DOHH2 (cell line): ENCODE data around the gene SLC25A41.

ENCODE experiments used
- H3F3A ChIP-seq: fragments of 200-600 bp; sonication (generic), shearing (Covaris generic); 2 replicates; pipeline ENCODE4 v1.6.0; 2016; ENCODE audit warnings: antibody characterized with exemption, mild to moderate bottlenecking; ENCODE audit not compliant: control insufficient read depth, insufficient read depth
- H3K27ac ChIP-seq: fragments of 200-600 bp; sonication (generic); 2 replicates; pipeline ENCODE4 v1.5.1; 2014; ENCODE audit warnings: low read depth, mild to moderate bottlenecking, low read length, moderate library complexity
- H3K27me3 ChIP-seq: fragments of 200-600 bp; sonication (generic); 2 replicates; pipeline ENCODE4 v1.6.1; 2014; ENCODE audit warnings: mild to moderate bottlenecking, low read length, mixed read lengths; ENCODE audit not compliant: control insufficient read depth
- H3K36me3 ChIP-seq: fragments of 200-600 bp; sonication (generic); 2 replicates; pipeline ENCODE4 v1.6.1; 2014; ENCODE audit warnings: mild to moderate bottlenecking, low read length, moderate library complexity, mixed read lengths; ENCODE audit not compliant: control insufficient read depth
- H3K4me1 ChIP-seq: fragments of 200-600 bp; sonication (generic); 2 replicates; pipeline ENCODE4 v1.6.1; 2014; ENCODE audit warnings: mild to moderate bottlenecking, low read length, mixed read lengths; ENCODE audit not compliant: control insufficient read depth
- H3K4me2 ChIP-seq: fragments of 200-600 bp; sonication (generic); 2 replicates; pipeline ENCODE4 v1.6.0; 2014; ENCODE audit warnings: mild to moderate bottlenecking, low read length, moderate library complexity
- H3K4me3 ChIP-seq: fragments of 200-600 bp; sonication (generic); 2 replicates; pipeline ENCODE4 v1.5.1; 2014; ENCODE audit warnings: mild to moderate bottlenecking, low read length, mixed read lengths
- H3K79me2 ChIP-seq: fragments of 200-600 bp; sonication (generic); 2 replicates; pipeline ENCODE4 v1.6.1; 2014; ENCODE audit warnings: mild to moderate bottlenecking, low read length, mixed read lengths; ENCODE audit not compliant: control insufficient read depth
- H3K9me2 ChIP-seq: fragments of 200-600 bp; sonication (generic); replicated peaks from 2 replicates; pipeline ENCODE4 v1.6.1; 2014; ENCODE audit warnings: mild to moderate bottlenecking, low read length, mixed read lengths; ENCODE audit not compliant: control insufficient read depth
- H3K9me3 ChIP-seq: fragments of 200-600 bp; sonication (generic); 2 replicates; pipeline ENCODE4 v1.6.1; 2014; ENCODE audit warnings: antibody characterized with exemption, low read length, mixed read lengths; ENCODE audit not compliant: control insufficient read depth, insufficient read depth
- H4K20me1 ChIP-seq: fragments of 200-600 bp; sonication (generic); 2 replicates; pipeline ENCODE4 v1.6.0; 2014; ENCODE audit warnings: low read depth, mild to moderate bottlenecking, antibody characterized with exemption, low read length, moderate library complexity; ENCODE audit not compliant: control insufficient read depth, insufficient read depth
- CTCF ChIP-seq: fragments of 200-600 bp; sonication (generic); IDR thresholded peaks from one replicate; pipeline ENCODE4 v1.5.1; 2014; ENCODE audit warnings: antibody characterized with exemption, mild to moderate bottlenecking, low read depth, low read length; ENCODE audit not compliant: poor library complexity, severe bottlenecking
- EZH2phosphoT487 ChIP-seq: fragments of 200-600 bp; sonication (generic); IDR thresholded peaks from 2 replicates; pipeline ENCODE4 v1.6.1; 2017; ENCODE audit warnings: borderline replicate concordance, mild to moderate bottlenecking, antibody characterized with exemption, low read length, moderate library complexity, mixed read lengths

The SLC25A41 gene

GRCh38 chr19:6466526-6467248 is 33.1 kb upstream of the SLC25A41 start:
- H3F3A ChIP-seq, result no peaks in the 10 kb centered on the region
- H3K4me2 ChIP-seq, result no peak overlapping the region
- no peaks in the 10 kb centered on the region for H4K20me1 ChIP-seq
- H3K27ac ChIP-seq, result no peak overlapping the region
- no peak overlapping the region for H3K4me3 ChIP-seq
- no peaks in the 10 kb centered on the region for H3K9me2 ChIP-seq
- no peaks in the 10 kb centered on the region for H3K9me3 ChIP-seq
- H3K36me3 ChIP-seq, result no peaks in the 10 kb centered on the region
- H3K4me1 ChIP-seq, result no peaks in the 10 kb centered on the region
- H3K79me2 ChIP-seq, result no peaks in the 10 kb centered on the region
- no peaks in the 10 kb centered on the region for H3K27me3 ChIP-seq
- TF ChIP-seq EZH2phosphoT487, result no peak
- no peak for TF ChIP-seq CTCF

GRCh38 chr19:6465663-6466062 is 32.1 kb upstream of the SLC25A41 start:
- Histone ChIP-seq H3F3A (no peaks in the 10 kb centered on the region), H3K79me2 (no peaks in the 10 kb centered on the region), H3K9me3 (no peaks in the 10 kb centered on the region), H3K36me3 (no peaks in the 10 kb centered on the region), H3K27me3 (no peaks in the 10 kb centered on the region), H3K4me3 (no peak overlapping the region), H3K4me2 (no peak overlapping the region), H3K4me1 (no peaks in the 10 kb centered on the region), H3K27ac (no peak overlapping the region), H3K9me2 (no peaks in the 10 kb centered on the region), H4K20me1 (no peaks in the 10 kb centered on the region)
- TF ChIP-seq CTCF (no peak), EZH2phosphoT487 (no peak)

GRCh38 chr19:6465006-6465405 is 31.4 kb upstream of the SLC25A41 start:
- Histone ChIP-seq H3K9me3 (no peaks in the 10 kb centered on the region), H4K20me1 (no peaks in the 10 kb centered on the region), H3K9me2 (no peaks in the 10 kb centered on the region), H3K4me1 (no peaks in the 10 kb centered on the region), H3K27ac (no peak overlapping the region), H3K27me3 (no peaks in the 10 kb centered on the region), H3K36me3 (no peaks in the 10 kb centered on the region), H3K4me3 (no peak overlapping the region), H3K4me2 (no peak overlapping the region), H3K79me2 (no peaks in the 10 kb centered on the region), H3F3A (no peaks in the 10 kb centered on the region)
- TF ChIP-seq EZH2phosphoT487, result no peak
- TF ChIP-seq CTCF, result no peak
